Fibroblast of lung (primary cell): ENCODE measurements around the gene TMEM143. TPM values are rescaled to one million over a fixed set of nuclear protein-coding genes. Genes with fewer than 3 reads are reported as not detected.
A peak's percentile ranks its signal among the peaks of the same experiment; 100 is the strongest.
"Not testable (repeated sequence)": the region's sequence is repeated elsewhere in the genome, so short reads cannot be mapped to it uniquely, and the experiment has no call there.

Source experiments
- DNase-seq, 2 donors: peaks; one replicate each; pipeline versions ENCODE4 v3.0.0 to v3.0.0-alpha.2; 2010; ENCODE audit warnings: low read depth in 2 of 2
- H2AFZ ChIP-seq: 2 replicates; pipeline ENCODE4 v1.5.1; 2012; ENCODE audit warnings: low read length, control low read depth, inconsistent platforms
- H3K27ac ChIP-seq: 2 replicates; pipeline ENCODE4 v1.5.1; 2011; ENCODE audit warnings: low read length, control low read depth; ENCODE audit not compliant: insufficient read depth
- H3K27me3 ChIP-seq: 2 replicates; pipeline ENCODE4 v1.5.1; 2011; ENCODE audit warnings: mild to moderate bottlenecking, low read length; ENCODE audit not compliant: control insufficient read depth, insufficient read depth
- H3K36me3 ChIP-seq: 2 replicates; pipeline ENCODE4 v1.5.1; 2011; ENCODE audit warnings: low read length; ENCODE audit not compliant: control insufficient read depth, insufficient read depth
- H3K4me1 ChIP-seq: 2 replicates; pipeline ENCODE4 v1.5.1; 2011; ENCODE audit warnings: low read length; ENCODE audit not compliant: control insufficient read depth, insufficient read depth; ENCODE audit errors: extremely low read depth
- H3K4me2 ChIP-seq: 2 replicates; pipeline ENCODE4 v1.5.1; 2011; ENCODE audit warnings: low read length, control low read depth; ENCODE audit not compliant: insufficient read depth; ENCODE audit errors: extremely low read depth
- H3K4me3 ChIP-seq, 4 experiments: fragments of 200-600 bp in 1 of 4; sonication (generic) in 1 of 4; replicated peaks in 1 of 4; 2 replicates each; pipeline ENCODE4 v1.5.1; 2011 to 2016; ENCODE audit warnings: low read length in 4 of 4, low read depth in 3 of 4, mild to moderate bottlenecking in 3 of 4, control low read depth in 2 of 4, inconsistent platforms in 1 of 4, mixed read lengths in 1 of 4; ENCODE audit not compliant: insufficient read depth in 1 of 4; ENCODE audit errors: control extremely low read depth in 1 of 4
- H3K79me2 ChIP-seq: 2 replicates; pipeline ENCODE4 v1.5.1; 2012; ENCODE audit warnings: mild to moderate bottlenecking, low read length, inconsistent platforms; ENCODE audit not compliant: control insufficient read depth, insufficient read depth
- H3K9ac ChIP-seq: 2 replicates; pipeline ENCODE4 v1.5.1; 2011; ENCODE audit warnings: mild to moderate bottlenecking, low read length, control low read depth; ENCODE audit not compliant: insufficient read depth
- H3K9me3 ChIP-seq: 2 replicates; pipeline ENCODE4 v1.5.1; 2012; ENCODE audit warnings: low read depth, low read length; ENCODE audit not compliant: control insufficient read depth, insufficient read depth
- H4K20me1 ChIP-seq: 2 replicates; pipeline ENCODE4 v1.5.1; 2011; ENCODE audit warnings: low read length; ENCODE audit not compliant: control insufficient read depth, insufficient read depth; ENCODE audit errors: extremely low read depth
- EZH2 ChIP-seq: IDR thresholded peaks from 2 replicates; pipeline ENCODE4 v1.5.1; 2012; ENCODE audit warnings: low read length, control low read depth, mild to moderate bottlenecking; ENCODE audit errors: missing control alignments
- polyA plus RNA-seq, 2 donors: library from polyadenylated mRNA; depleted of rRNA in 1 of 2; stranded (reverse) in 1 of 2; unstranded in 1 of 2; fragments of >200 nt; gene quantifications; 2 replicates each; pipeline ENCODE4 v1.2.1, GENCODE V29; 2011 to 2012; ENCODE audit warnings: missing spikeins in 1 of 2
- total RNA-seq: library from RNA; depleted of rRNA; stranded (reverse); fragments of >200 nt; gene quantifications from 2 replicates; pipeline ENCODE4 v1.2.1, GENCODE V29; 2014
- TF ChIP-seq, protein P1 (sequence below), 2 donors: IDR thresholded peaks in 1 of 2; conservative IDR thresholded peaks in 1 of 2; 1 replicate in 1 of 2; 2 replicates in 1 of 2; pipeline ENCODE4 v1.5.1; 2011 to 2012; ENCODE audit warnings: low read length in 2 of 2, control low read depth in 1 of 2, inconsistent platforms in 1 of 2, low read depth in 1 of 2, mild to moderate bottlenecking in 1 of 2

TMEM143 gene
- total and polyA plus RNA-seq, 2 donors (not counting 1 experiment from before 2014, with no cell fraction given), result 4.0 to 8.3 TPM

- H3K4me1 ChIP-seq, result no peaks in the 10 kb centered on the region
- no peaks in the 10 kb centered on the region for H3K79me2 ChIP-seq
- H3K9ac ChIP-seq, result peak overlapping the region; percentile 7
- H3K4me3 ChIP-seq, result no peak overlapping the region
- H3K4me2 ChIP-seq, result no peak overlapping the region
- H2AFZ ChIP-seq, result no peak overlapping the region
- H3K27me3 ChIP-seq, result no peaks in the 10 kb centered on the region
- no peak overlapping the region for H3K27ac ChIP-seq
- no peak for DNase-seq
- no peaks in the 10 kb centered on the region for H4K20me1 ChIP-seq
- no peaks in the 10 kb centered on the region for H3K9me3 ChIP-seq
- TF ChIP-seq, protein P1, sequence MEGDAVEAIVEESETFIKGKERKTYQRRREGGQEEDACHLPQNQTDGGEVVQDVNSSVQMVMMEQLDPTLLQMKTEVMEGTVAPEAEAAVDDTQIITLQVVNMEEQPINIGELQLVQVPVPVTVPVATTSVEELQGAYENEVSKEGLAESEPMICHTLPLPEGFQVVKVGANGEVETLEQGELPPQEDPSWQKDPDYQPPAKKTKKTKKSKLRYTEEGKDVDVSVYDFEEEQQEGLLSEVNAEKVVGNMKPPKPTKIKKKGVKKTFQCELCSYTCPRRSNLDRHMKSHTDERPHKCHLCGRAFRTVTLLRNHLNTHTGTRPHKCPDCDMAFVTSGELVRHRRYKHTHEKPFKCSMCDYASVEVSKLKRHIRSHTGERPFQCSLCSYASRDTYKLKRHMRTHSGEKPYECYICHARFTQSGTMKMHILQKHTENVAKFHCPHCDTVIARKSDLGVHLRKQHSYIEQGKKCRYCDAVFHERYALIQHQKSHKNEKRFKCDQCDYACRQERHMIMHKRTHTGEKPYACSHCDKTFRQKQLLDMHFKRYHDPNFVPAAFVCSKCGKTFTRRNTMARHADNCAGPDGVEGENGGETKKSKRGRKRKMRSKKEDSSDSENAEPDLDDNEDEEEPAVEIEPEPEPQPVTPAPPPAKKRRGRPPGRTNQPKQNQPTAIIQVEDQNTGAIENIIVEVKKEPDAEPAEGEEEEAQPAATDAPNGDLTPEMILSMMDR (conservative IDR thresholded peaks at IDR 0.05 in 1 of 2, IDR thresholded peaks at IDR 0.05 in 1 of 2; ENCODE audit: low read depth in 1 of 2, low read length in 2 of 2), result no peak
- TF ChIP-seq EZH2, result no peak
- H3K36me3 ChIP-seq, result no peaks in the 10 kb centered on the region
Observed at GRCh38 chr19:48296963-48297734, 66.6 kb downstream of the TMEM143 start.

- peaks cover 3% of the 10 kb centered on the region for H3K4me1 ChIP-seq
- no peaks in the 10 kb centered on the region for H3K27me3 ChIP-seq
- H3K79me2 ChIP-seq, result no peaks in the 10 kb centered on the region
- no peaks in the 10 kb centered on the region for H4K20me1 ChIP-seq
- no peak overlapping the region for H3K4me2 ChIP-seq
- no peak overlapping the region for H3K4me3 ChIP-seq
- H2AFZ ChIP-seq, result no peak overlapping the region
- no peaks in the 10 kb centered on the region for H3K36me3 ChIP-seq
- H3K27ac ChIP-seq, result no peak overlapping the region
- DNase-seq, result no peak
- TF ChIP-seq, protein P1 (conservative IDR thresholded peaks at IDR 0.05 in 1 of 2, IDR thresholded peaks at IDR 0.05 in 1 of 2; ENCODE audit: low read depth in 1 of 2, low read length in 2 of 2), result no peak
- TF ChIP-seq EZH2, result no peak
- no peak overlapping the region for H3K9ac ChIP-seq
- H3K9me3 ChIP-seq, result no peaks in the 10 kb centered on the region
Observed at GRCh38 chr19:48295458-48295857, 68.3 kb downstream of the TMEM143 start.

GRCh38 chr19:48292798-48293197 is 70.9 kb downstream of the TMEM143 start:
- H3K9me3 ChIP-seq, result no peaks in the 10 kb centered on the region
- H2AFZ ChIP-seq, result no peak overlapping the region
- no peaks in the 10 kb centered on the region for H4K20me1 ChIP-seq
- TF ChIP-seq, protein P1 (conservative IDR thresholded peaks at IDR 0.05 in 1 of 2, IDR thresholded peaks at IDR 0.05 in 1 of 2; ENCODE audit: low read depth in 1 of 2, low read length in 2 of 2), result no peak
- no peak for TF ChIP-seq EZH2
- H3K4me1 ChIP-seq, result peaks cover 3% of the 10 kb centered on the region
- no peaks in the 10 kb centered on the region for H3K27me3 ChIP-seq
- H3K9ac ChIP-seq, result no peak overlapping the region
- H3K4me2 ChIP-seq, result no peak overlapping the region
- no peaks in the 10 kb centered on the region for H3K79me2 ChIP-seq
- no peak overlapping the region for H3K4me3 ChIP-seq
- H3K27ac ChIP-seq, result no peak overlapping the region
- peak; percentile 47 to 91 for DNase-seq
- H3K36me3 ChIP-seq, result no peaks in the 10 kb centered on the region

DNA sequence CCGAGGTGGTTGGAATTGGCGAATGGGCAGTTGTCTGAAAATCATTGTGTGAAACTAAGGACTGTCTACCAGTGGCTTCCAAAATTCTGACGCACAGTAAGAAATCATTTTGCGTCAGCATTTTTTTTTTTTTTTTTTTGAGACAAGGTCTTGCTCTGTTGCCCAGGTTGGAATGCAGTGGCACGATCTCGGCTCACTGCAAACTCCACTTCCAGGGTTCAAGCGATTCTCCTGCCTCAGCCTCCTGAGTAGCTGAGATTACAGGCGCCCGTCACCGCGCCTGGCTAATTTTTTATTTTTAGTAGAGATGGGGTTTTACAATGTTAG is 72.3 kb downstream of the TMEM143 start:
- not testable (repeated sequence) for H3K9ac ChIP-seq, H3K4me2 ChIP-seq, H3K27me3 ChIP-seq, H4K20me1 ChIP-seq, H3K79me2 ChIP-seq, H3K4me3 ChIP-seq, H3K27ac ChIP-seq, H3K36me3 ChIP-seq, H2AFZ ChIP-seq, H3K9me3 ChIP-seq, H3K4me1 ChIP-seq, DNase-seq
